ENCODE measurements around the gene CNIH4.

GRCh38 chr1:224357626-224358124 is 996 bp downstream of the CNIH4 start:
- TF ChIP-seq POLR2A (IDR thresholded peaks at IDR 0.05) (no peak), CTCF (IDR thresholded peaks at IDR 0.05) (no peak)
